ENCODE data around the gene SNX21. TPM values are rescaled to one million over a fixed set of nuclear protein-coding genes. Genes with fewer than 3 reads are reported as not detected.

SNX21 gene
- total RNA-seq, 2 experiments from 2014 or later: 0.49 to 0.79 TPM

DNA sequence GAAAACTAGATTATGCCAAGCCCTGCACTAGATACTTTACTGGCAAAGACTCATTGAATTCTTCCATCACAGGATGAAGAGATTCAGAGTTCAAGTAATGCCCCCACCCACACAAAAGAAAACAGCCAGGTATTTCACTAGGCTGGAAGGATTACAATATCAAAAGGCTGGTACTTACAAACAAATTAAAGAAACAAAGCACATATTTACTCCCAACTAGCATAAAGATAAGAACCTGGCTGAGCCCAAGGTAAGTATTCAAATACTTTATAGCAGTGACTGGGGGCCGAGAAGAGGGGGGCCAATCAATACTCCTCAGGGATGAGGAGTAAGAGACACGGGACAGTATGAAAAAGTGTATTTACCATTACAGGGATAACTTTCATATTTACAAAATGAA lies 19.9 kb downstream of the SNX21 start:
- Histone ChIP-seq H3K36me3 (ENCODE audit: insufficient read depth, low read length) (no peaks in the 10 kb centered on the region), H3K79me2 (ENCODE audit: insufficient read depth, low read depth, low read length) (peaks cover 20% of the 10 kb centered on the region; the same call in 1 of the 2 replicates), H3K9me3 (ENCODE audit: low read length) (no peaks in the 10 kb centered on the region), H2AFZ (ENCODE audit: low read length) (no peak overlapping the region), H4K20me1 (ENCODE audit: insufficient read depth, low read length) (no peaks in the 10 kb centered on the region), H3K9me2 (ENCODE audit: insufficient read depth, low read length) (no peaks in the 10 kb centered on the region), H3K27ac (ENCODE audit: low read depth, low read length, poor library complexity, severe bottlenecking) (no peak overlapping the region), H3K4me1 (ENCODE audit: insufficient read depth, low read length, poor library complexity, severe bottlenecking) (peaks cover 14% of the 10 kb centered on the region), H3K4me3 (ENCODE audit: low read depth, low read length, poor library complexity, severe bottlenecking) (no peak overlapping the region), H3K4me2 (ENCODE audit: low read length) (no peak overlapping the region)
- no peak for DNase-seq (ENCODE audit: low spot score)
- intact Hi-C loops (cut with micrococcal nuclease; ENCODE audit: unreplicated experiment): no loop called here
- BruUV-seq (replicated peaks): TSS peak; percentile 14
- no peak for TF ChIP-seq EZH2phosphoT487 (IDR thresholded peaks at IDR 0.05; ENCODE audit: borderline replicate concordance, low read depth, low read length)
- TF ChIP-seq, protein P1, sequence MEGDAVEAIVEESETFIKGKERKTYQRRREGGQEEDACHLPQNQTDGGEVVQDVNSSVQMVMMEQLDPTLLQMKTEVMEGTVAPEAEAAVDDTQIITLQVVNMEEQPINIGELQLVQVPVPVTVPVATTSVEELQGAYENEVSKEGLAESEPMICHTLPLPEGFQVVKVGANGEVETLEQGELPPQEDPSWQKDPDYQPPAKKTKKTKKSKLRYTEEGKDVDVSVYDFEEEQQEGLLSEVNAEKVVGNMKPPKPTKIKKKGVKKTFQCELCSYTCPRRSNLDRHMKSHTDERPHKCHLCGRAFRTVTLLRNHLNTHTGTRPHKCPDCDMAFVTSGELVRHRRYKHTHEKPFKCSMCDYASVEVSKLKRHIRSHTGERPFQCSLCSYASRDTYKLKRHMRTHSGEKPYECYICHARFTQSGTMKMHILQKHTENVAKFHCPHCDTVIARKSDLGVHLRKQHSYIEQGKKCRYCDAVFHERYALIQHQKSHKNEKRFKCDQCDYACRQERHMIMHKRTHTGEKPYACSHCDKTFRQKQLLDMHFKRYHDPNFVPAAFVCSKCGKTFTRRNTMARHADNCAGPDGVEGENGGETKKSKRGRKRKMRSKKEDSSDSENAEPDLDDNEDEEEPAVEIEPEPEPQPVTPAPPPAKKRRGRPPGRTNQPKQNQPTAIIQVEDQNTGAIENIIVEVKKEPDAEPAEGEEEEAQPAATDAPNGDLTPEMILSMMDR (conservative IDR thresholded peaks at IDR 0.05; ENCODE audit: low read length): no peak
- POLR2A ChIA-PET: no interaction called here
- CTCF ChIA-PET (ENCODE audit: unreplicated experiment): no interaction called here

DNA sequence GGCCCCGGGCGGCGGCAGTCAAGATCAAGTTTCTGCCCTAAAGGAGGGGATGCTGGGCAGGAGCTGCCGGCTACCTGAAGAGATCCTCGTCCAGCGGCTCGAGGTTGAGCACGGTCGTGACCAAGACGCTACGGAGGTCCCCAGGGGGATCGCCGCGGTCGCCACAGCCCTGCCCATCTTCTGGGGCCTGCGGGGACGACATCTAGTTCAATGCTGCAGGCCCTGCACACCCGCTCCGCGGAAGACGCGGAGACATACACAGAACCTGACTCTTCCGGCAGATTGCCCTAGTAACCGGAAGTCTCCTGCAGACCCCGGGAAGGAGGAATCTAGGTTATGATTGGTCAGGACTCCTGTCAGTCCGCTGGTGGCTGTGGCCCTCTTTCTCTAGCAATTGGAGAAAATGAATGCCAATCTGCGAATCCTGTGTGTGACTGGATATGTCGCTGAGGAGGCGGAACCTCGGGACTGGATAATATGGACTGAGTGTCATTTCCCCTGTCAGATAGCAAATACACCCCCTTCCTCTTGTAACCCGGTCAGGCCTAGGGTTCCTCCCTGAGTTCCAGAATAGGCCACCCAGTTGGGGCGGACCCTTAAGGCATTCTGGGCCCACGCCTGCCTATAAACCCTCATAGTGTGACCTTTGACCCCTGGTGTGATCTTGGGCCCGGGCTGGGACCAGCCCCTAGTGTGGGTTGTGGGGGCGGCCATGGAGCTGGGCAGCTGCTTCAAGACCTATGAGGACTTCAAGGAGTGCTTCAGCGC lies 23.7 kb downstream of the SNX21 start, which contains the start of the genes ACOT8 and ZSWIM3:
Gene ACOT8 (minus strand): TSS at position 279 of the 768 bp plus-strand sequence. CDS start 77 bp downstream, at position 202.
Gene ZSWIM3 (plus strand): TSS at position 501 of the 768 bp plus-strand sequence. CDS start 212 bp downstream, at position 713.
- H4K20me1 ChIP-seq (ENCODE audit: insufficient read depth, low read length): no peaks in the 10 kb centered on the region
- peak within 1 kb of the TSS; percentile 92 for H2AFZ ChIP-seq (ENCODE audit: low read length)
- H3K79me2 ChIP-seq (ENCODE audit: insufficient read depth, low read depth, low read length): peaks cover 25% of the 10 kb centered on the region; the same call in 1 of the 2 replicates
- peak within 1 kb of the TSS; percentile 91 for H3K4me3 ChIP-seq (ENCODE audit: low read depth, low read length, poor library complexity, severe bottlenecking)
- H3K9me2 ChIP-seq (ENCODE audit: insufficient read depth, low read length): no peaks in the 10 kb centered on the region
- no TSS peak for BruUV-seq (replicated peaks)
- H3K36me3 ChIP-seq (ENCODE audit: insufficient read depth, low read length): no peaks in the 10 kb centered on the region
- H3K9me3 ChIP-seq (ENCODE audit: low read length): no peaks in the 10 kb centered on the region
- H3K27ac ChIP-seq (ENCODE audit: low read depth, low read length, poor library complexity, severe bottlenecking): peak within 1 kb of the TSS; percentile 42
- ChIA-PET POLR2A (interaction anchor here (0.6 to 1.8 kb wide), 9 partner anchors 13 to 48 kb away, joined by 3 to 8 read pairs (median 3); partner anchors contain the start of gene ZSWIM1), CTCF (ENCODE audit: unreplicated experiment) (interaction anchor here (0.7 kb wide), 1 partner anchor 130 kb away, joined by 3 read pairs; no protein-coding TSS in a partner anchor)
- H3K4me2 ChIP-seq (ENCODE audit: low read length): peak within 1 kb of the TSS; percentile 96
- peak; percentile 100 for DNase-seq (ENCODE audit: low spot score)
- peaks cover 20% of the 10 kb centered on the region for H3K4me1 ChIP-seq (ENCODE audit: insufficient read depth, low read length, poor library complexity, severe bottlenecking)
- TF ChIP-seq EZH2phosphoT487 (IDR thresholded peaks at IDR 0.05; ENCODE audit: borderline replicate concordance, low read depth, low read length): no peak
- TF ChIP-seq, protein P1 (conservative IDR thresholded peaks at IDR 0.05; ENCODE audit: low read length): no peak
- intact Hi-C loops (cut with micrococcal nuclease; ENCODE audit: unreplicated experiment): loop anchor here (1.0 to 2.0 kb wide), 2 partner anchors 45 to 78 kb away; partner anchors contain the start of genes PCIF1 and UBE2C

All from OCI-LY7 (cell line).